Astrocyte of the hippocampus (primary cell): ENCODE results near the gene RAP1B.

ENCODE experiments used
- DNase-seq: peaks from one replicate; pipeline ENCODE4 v3.0.0; 2011; ENCODE audit warnings: low read depth, low spot score

RAP1B gene

GRCh38 chr12:68610370-68611093 is at the start of gene RAP1B:
TSS of gene RAP1B (plus strand) at chr12:68610899. CDS start at chr12:68648725, 37,826 bp downstream.
- peak; percentile 96 for DNase-seq

- no peak for DNase-seq
Measured at GRCh38 chr12:68561830-68562229, 48.9 kb upstream of the RAP1B start.

GRCh38 chr12:68564166-68564565 is 46.5 kb upstream of the RAP1B start:
- DNase-seq = no peak

DNA sequence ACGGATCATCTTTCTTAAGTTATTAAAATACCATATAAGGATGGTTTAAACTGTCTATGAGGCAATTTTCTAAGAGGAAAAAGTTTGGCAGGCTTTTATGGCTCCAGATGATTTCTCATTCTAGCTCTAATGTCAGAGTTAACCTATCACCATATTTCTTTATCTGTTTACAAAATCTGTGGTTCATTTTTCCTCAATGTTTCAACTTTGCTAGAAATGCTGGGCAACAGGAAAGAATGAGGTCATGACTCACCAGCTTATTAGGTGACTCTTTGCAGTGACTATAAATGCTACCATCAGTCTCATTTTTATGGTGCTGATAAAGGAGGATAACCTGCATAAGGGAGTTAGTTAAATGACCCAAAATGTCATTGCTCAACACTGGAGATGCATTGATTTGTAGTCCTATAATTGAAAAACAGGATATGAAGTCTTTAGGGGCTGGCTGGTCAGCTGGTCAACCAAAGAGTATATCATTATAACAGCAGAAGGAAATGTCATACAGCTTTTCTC is 45.3 kb upstream of the RAP1B start:
- DNase-seq = peak; percentile 72

- no peak for DNase-seq
Measured at GRCh38 chr12:68568922-68569569, 41.7 kb upstream of the RAP1B start.

- DNase-seq = no peak
Measured at GRCh38 chr12:68572661-68573060, 38.0 kb upstream of the RAP1B start.

DNA sequence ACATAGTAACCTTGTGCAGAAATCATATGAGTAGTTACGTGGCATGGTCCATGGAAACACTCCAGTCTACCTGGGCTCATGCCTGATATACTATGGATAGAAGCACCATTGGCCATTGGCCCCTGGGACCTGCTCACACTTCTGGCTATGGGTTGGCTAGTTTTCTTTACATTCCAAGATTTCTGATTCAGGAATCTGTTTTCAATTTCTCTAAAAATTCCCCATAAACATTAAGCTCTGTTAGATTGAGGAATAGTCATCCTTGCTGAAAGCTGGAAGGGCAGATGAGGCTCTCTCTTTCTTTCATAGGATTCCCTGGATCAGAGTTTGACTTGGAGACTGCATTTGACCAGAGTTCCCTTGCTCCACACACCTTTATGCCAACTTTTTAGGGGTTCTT is 37.3 kb upstream of the RAP1B start:
- DNase-seq = no peak

DNA sequence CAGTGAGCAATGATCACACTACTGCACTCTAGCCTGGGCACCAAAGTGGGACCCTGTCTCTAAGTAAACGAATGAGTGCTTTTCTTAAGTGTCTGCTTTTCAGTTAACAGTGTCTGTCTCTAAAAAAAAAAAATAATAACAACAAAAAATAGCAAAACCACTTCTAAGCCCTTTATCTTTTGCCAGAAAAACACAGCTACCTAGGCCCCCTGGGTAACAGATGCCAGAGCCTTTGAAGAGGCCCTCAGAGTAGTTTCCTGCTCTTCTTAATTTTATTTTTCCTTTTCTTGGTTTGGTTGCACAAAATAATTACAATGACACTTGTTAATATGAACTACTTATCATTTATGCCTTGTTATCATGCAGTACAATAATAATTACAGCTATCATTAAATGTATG is 32.8 kb upstream of the RAP1B start:
- DNase-seq = no peak

GRCh38 chr12:68578765-68579164 is 31.9 kb upstream of the RAP1B start:
- DNase-seq = no peak

- DNase-seq = no peak
Measured at GRCh38 chr12:68579254-68579653, 31.4 kb upstream of the RAP1B start.

- peak; percentile 39 for DNase-seq
Measured at GRCh38 chr12:68580911-68581310, 29.8 kb upstream of the RAP1B start.

DNA sequence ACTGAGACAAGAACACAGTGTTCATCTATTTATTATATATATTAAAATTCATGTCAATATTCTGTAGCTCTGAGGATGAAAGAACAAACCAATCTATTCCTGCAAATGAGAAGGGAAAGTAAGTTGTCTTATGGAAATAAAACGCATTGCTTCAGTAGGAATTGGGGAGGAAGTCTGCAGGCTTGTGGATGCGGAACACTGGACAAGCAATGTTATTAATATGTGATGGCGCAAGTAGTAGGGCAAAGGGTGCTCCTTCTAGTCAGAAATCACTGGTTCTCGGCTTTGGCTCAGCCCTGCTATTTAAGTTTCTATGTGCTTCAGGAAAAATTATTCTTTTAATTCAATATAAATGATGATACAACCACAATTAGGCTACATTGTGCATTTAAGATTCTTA is 28.8 kb upstream of the RAP1B start:
- DNase-seq = no peak

- DNase-seq = no peak
Measured at GRCh38 chr12:68585966-68586365, 24.7 kb upstream of the RAP1B start.

GRCh38 chr12:68587448-68587873 is 23.2 kb upstream of the RAP1B start:
- peak; percentile 37 for DNase-seq

GRCh38 chr12:68589194-68589593 is 21.5 kb upstream of the RAP1B start:
- no peak for DNase-seq

- DNase-seq = no peak
Measured at GRCh38 chr12:68591734-68592418, 18.8 kb upstream of the RAP1B start.

DNA sequence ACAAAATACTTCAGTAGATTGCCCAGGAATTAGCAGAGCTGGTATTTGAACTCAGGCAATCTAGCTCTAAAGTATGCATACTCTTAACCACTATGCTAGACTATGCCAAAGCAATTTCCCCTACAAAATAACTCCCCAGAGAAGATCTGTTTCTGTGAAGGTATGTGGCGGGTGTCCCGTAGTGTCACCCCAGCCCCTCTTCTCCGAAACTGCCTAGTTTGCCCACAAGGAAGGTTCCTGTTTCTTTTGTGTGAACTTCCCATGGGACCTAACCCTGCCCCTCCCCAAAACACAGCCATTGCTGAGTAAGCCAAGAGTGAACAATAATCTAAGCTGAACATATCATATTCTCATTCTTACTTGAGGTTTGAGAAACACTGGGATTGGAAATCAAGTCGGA is 15.5 kb upstream of the RAP1B start:
- DNase-seq = no peak

GRCh38 chr12:68601767-68602166 is 8.9 kb upstream of the RAP1B start:
- DNase-seq = no peak

GRCh38 chr12:68602720-68603119 is 8.0 kb upstream of the RAP1B start:
- DNase-seq = no peak

- no peak for DNase-seq
Measured at GRCh38 chr12:68608191-68608590, 2.5 kb upstream of the RAP1B start.

DNA sequence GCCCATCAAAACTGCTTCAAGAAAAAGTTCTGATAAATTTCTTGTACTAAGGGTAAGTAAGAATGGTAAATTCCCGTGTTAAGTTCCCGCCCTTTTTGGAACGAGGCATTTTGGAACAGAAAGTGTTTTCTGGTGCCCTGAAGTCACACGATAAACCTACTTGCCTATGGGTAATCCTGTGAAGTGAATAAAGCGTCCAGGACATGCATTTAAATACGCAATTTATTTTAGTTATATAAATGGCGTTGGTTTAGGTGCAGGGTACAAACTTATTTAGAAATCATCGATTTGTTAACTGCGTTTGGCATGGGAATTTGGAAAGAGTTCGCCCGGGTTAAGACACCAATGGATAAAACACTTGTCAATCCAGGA is 715 bp upstream of the RAP1B start:
- peak; percentile 62 for DNase-seq

DNA sequence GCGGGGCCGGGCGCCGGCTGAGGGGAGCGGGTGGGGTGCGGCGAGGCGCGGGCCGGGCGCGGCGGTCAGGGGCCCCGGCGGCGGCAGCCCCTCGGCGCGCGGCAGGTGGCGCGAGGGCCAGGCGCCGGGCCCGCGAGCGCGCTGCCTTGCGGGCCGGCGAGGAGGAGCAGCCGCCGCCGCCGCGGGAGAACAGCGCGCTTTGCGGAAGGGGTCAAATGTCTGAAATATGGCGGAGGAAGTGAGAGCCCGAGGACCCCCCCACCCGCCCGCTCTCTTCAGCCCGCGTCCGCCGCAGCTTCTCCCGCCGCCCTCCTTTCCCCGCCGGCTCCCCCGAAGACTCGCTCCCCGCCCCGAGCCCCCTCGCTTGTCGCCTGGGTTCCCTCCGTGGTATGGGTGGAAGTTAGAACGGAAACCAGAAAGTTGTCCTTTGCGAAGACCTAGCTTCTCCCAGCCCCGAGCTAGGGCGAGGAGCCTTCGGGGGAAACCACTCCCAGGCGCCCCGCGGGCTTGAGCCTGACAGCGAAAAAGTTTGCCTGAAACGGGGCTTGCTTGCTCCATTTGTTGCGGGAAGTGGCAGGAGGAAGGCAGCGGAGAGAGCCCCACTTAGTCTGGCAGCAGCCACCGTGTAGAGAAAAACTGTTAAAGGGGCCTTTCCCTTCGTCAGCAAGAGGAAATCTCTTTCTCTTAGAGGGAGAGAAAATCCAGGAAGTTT is 551 bp downstream of the RAP1B start:
- peak; percentile 72 for DNase-seq
